Mesothelial cell of epicardium (in vitro differentiated cells): ENCODE results near the gene OR4Q3. TPM values are rescaled to one million over a fixed set of nuclear protein-coding genes. Genes with fewer than 3 reads are reported as not detected.
"Not testable (repeated sequence)": the region's sequence is repeated elsewhere in the genome, so short reads cannot be mapped to it uniquely, and the experiment has no call there.

Source experiments
- DNase-seq, 2 experiments: peaks; one replicate each; pipeline ENCODE4 v3.0.0; 2021; ENCODE audit warnings: low spot score in 2 of 2; ENCODE audit not compliant: unreplicated experiment in 2 of 2
- H3K27ac Mint-ChIP-seq: 2 replicates; pipeline ENCODE4 v1.8.0; 2021; ENCODE audit warnings: mixed read lengths
- H3K27me3 Mint-ChIP-seq: 2 replicates; pipeline ENCODE4 v1.8.0; 2021; ENCODE audit warnings: low read depth, mixed read lengths
- H3K36me3 Mint-ChIP-seq: 2 replicates; pipeline ENCODE4 v1.8.0; 2021; ENCODE audit warnings: mixed read lengths
- H3K4me1 Mint-ChIP-seq: 2 replicates; pipeline ENCODE4 v1.8.0; 2021; ENCODE audit warnings: mixed read lengths
- H3K4me3 Mint-ChIP-seq: 2 replicates; pipeline ENCODE4 v1.8.0; 2021; ENCODE audit warnings: mild to moderate bottlenecking, moderate library complexity, mixed read lengths
- H3K9me3 Mint-ChIP-seq: 2 replicates; pipeline ENCODE4 v1.8.0; 2021; ENCODE audit warnings: mixed read lengths
- total RNA-seq: library from RNA; stranded (reverse); gene quantifications from 3 replicates; pipeline ENCODE4 v1.2.1, GENCODE V29; 2021
- TF ChIP-seq, protein P1 (sequence below): fragments of 200-600 bp; sonication (generic); IDR thresholded peaks from one replicate; pipeline ENCODE4 v1.5.0; 2021; ENCODE audit warnings: antibody characterized with exemption; ENCODE audit not compliant: unreplicated experiment

OR4Q3 gene
- total RNA-seq, 1 donor from 2014 or later = not detected

- DNase-seq = no peak
- Mint-ChIP-seq H3K4me3 (no peak overlapping the region), H3K36me3 (no peaks in the 10 kb centered on the region), H3K27ac (no peak overlapping the region), H3K9me3 (peaks cover 88% of the 10 kb centered on the region), H3K4me1 (no peaks in the 10 kb centered on the region), H3K27me3 (no peaks in the 10 kb centered on the region)
- TF ChIP-seq, protein P1, sequence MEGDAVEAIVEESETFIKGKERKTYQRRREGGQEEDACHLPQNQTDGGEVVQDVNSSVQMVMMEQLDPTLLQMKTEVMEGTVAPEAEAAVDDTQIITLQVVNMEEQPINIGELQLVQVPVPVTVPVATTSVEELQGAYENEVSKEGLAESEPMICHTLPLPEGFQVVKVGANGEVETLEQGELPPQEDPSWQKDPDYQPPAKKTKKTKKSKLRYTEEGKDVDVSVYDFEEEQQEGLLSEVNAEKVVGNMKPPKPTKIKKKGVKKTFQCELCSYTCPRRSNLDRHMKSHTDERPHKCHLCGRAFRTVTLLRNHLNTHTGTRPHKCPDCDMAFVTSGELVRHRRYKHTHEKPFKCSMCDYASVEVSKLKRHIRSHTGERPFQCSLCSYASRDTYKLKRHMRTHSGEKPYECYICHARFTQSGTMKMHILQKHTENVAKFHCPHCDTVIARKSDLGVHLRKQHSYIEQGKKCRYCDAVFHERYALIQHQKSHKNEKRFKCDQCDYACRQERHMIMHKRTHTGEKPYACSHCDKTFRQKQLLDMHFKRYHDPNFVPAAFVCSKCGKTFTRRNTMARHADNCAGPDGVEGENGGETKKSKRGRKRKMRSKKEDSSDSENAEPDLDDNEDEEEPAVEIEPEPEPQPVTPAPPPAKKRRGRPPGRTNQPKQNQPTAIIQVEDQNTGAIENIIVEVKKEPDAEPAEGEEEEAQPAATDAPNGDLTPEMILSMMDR = no peak
Observed at GRCh38 chr14:19771895-19772430, 28.6 kb downstream of the OR4Q3 start.

- H3K9me3 Mint-ChIP-seq = peaks cover 88% of the 10 kb centered on the region
- not testable (repeated sequence) for H3K4me1 Mint-ChIP-seq, H3K27ac Mint-ChIP-seq, H3K4me3 Mint-ChIP-seq, DNase-seq, H3K27me3 Mint-ChIP-seq, H3K36me3 Mint-ChIP-seq
Observed at GRCh38 chr14:19772454-19772853, 29.1 kb downstream of the OR4Q3 start.

DNA sequence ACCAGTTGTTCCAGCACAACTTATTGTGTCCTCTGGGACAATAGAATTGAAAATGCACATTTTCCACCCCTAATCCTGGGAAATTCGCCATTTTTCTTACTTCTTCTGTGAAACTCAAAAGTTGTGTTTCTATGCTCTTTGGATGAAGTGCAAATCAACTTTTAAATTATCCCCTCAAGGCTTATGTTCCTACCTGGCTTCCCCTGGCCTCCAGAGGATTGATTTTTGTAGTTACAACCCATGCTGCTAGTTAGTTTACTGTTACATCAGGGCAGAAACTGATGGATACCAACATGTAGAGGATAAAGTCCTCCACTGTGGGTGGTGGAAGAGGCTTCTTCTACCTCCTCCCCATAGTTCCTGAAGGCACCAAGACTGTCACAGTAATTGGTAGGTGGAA is 29.8 kb downstream of the OR4Q3 start, which contains the start of gene OR4M1:
TSS of gene OR4M1 (plus strand) at position 301 of the 400 bp plus-strand sequence. CDS start 6,819 bp downstream, outside the sequence.
- not testable (repeated sequence) for DNase-seq, H3K4me1 Mint-ChIP-seq, H3K27me3 Mint-ChIP-seq, H3K4me3 Mint-ChIP-seq, H3K27ac Mint-ChIP-seq, H3K36me3 Mint-ChIP-seq
- peaks cover 86% of the 10 kb centered on the region for H3K9me3 Mint-ChIP-seq

- TF ChIP-seq, protein P1 = no peak
- no peak for DNase-seq
- H3K27me3 Mint-ChIP-seq = no peaks in the 10 kb centered on the region
- no peak overlapping the region for H3K4me3 Mint-ChIP-seq
- H3K27ac Mint-ChIP-seq = no peak overlapping the region
- H3K9me3 Mint-ChIP-seq = peaks cover 84% of the 10 kb centered on the region
- no peaks in the 10 kb centered on the region for H3K36me3 Mint-ChIP-seq
- H3K4me1 Mint-ChIP-seq = no peaks in the 10 kb centered on the region
Observed at GRCh38 chr14:19775587-19775986, 32.2 kb downstream of the OR4Q3 start.

- H3K27me3 Mint-ChIP-seq, H3K4me1 Mint-ChIP-seq, H3K27ac Mint-ChIP-seq, H3K4me3 Mint-ChIP-seq, DNase-seq, H3K36me3 Mint-ChIP-seq: not testable (repeated sequence)
- peaks cover 36% of the 10 kb centered on the region for H3K9me3 Mint-ChIP-seq
Observed at GRCh38 chr14:19785848-19786247, 42.5 kb downstream of the OR4Q3 start.

- not testable (repeated sequence) for DNase-seq, H3K36me3 Mint-ChIP-seq, H3K27me3 Mint-ChIP-seq, H3K4me3 Mint-ChIP-seq, H3K4me1 Mint-ChIP-seq, H3K27ac Mint-ChIP-seq
- H3K9me3 Mint-ChIP-seq = peaks cover 30% of the 10 kb centered on the region
Observed at GRCh38 chr14:19787318-19787717, 43.9 kb downstream of the OR4Q3 start.

GRCh38 chr14:19788150-19788549 is 44.8 kb downstream of the OR4Q3 start:
- H3K27me3 Mint-ChIP-seq, H3K27ac Mint-ChIP-seq, H3K4me1 Mint-ChIP-seq, DNase-seq, H3K4me3 Mint-ChIP-seq, H3K36me3 Mint-ChIP-seq: not testable (repeated sequence)
- H3K9me3 Mint-ChIP-seq = peaks cover 23% of the 10 kb centered on the region

GRCh38 chr14:19796520-19797108 is 53.2 kb downstream of the OR4Q3 start:
- not testable (repeated sequence) for H3K4me1 Mint-ChIP-seq

More at GRCh38 chr14:19796520-19797108, 53.2 kb downstream of the OR4Q3 start:
- H3K4me3 Mint-ChIP-seq, H3K36me3 Mint-ChIP-seq, DNase-seq, H3K27me3 Mint-ChIP-seq, H3K27ac Mint-ChIP-seq: not testable (repeated sequence)
- peaks cover 31% of the 10 kb centered on the region for H3K9me3 Mint-ChIP-seq

Other genes with a start within 250 kb of the OR4Q3 start
- not detected in 3 replicates for gene OR11H2, start 29.7 kb upstream of the OR4Q3 start, total RNA-seq
- not detected in 3 replicates for gene OR4M1, start 29.9 kb downstream of the OR4Q3 start, total RNA-seq
- not detected in 3 replicates for gene OR4N2, start 60.2 kb downstream of the OR4Q3 start, total RNA-seq
- gene OR4K2, start 131.6 kb downstream of the OR4Q3 start, total RNA-seq = not detected in 3 replicates
- not detected in 3 replicates for gene OR4K5, start 177.0 kb downstream of the OR4Q3 start, total RNA-seq
- gene OR4K1, start 187.3 kb downstream of the OR4Q3 start, total RNA-seq = not detected in 3 replicates
- gene OR4K15, start 232.0 kb downstream of the OR4Q3 start, total RNA-seq = not detected in 3 replicates